HG03432 (cell line): Measurements from ENCODE around the gene RAPGEF4.

Experiments
- ATAC-seq: cut with Tn5 transposase; IDR thresholded peaks from one replicate; pipeline ENCODE4 v1.9.1; 2021; ENCODE audit warnings: mild to moderate bottlenecking, moderate library complexity; ENCODE audit not compliant: unreplicated experiment

Gene RAPGEF4

GRCh38 chr2:172993931-172994717 lies 258.5 kb downstream of the RAPGEF4 start:
- ATAC-seq, result no peak

GRCh38 chr2:172994864-172995263 lies 259.2 kb downstream of the RAPGEF4 start:
- no peak for ATAC-seq

- ATAC-seq, result no peak
Measured at GRCh38 chr2:172995323-172996244, 259.9 kb downstream of the RAPGEF4 start.

GRCh38 chr2:172996387-172996961 lies 260.8 kb downstream of the RAPGEF4 start:
- ATAC-seq, result no peak

- no peak for ATAC-seq
Measured at GRCh38 chr2:172997031-172997430, 261.4 kb downstream of the RAPGEF4 start.

GRCh38 chr2:172998547-172999272 lies 263.1 kb downstream of the RAPGEF4 start:
- ATAC-seq, result no peak

GRCh38 chr2:172999641-173000386 lies 264.2 kb downstream of the RAPGEF4 start:
- no peak for ATAC-seq

GRCh38 chr2:173001664-173002604 lies 266.3 kb downstream of the RAPGEF4 start:
- ATAC-seq, result no peak

- ATAC-seq, result no peak
Measured at GRCh38 chr2:173002751-173003541, 267.3 kb downstream of the RAPGEF4 start.

- ATAC-seq, result no peak
Measured at GRCh38 chr2:173008786-173009185, 273.1 kb downstream of the RAPGEF4 start.

GRCh38 chr2:173010233-173010632 lies 274.6 kb downstream of the RAPGEF4 start:
- no peak for ATAC-seq

- ATAC-seq, result no peak
Measured at GRCh38 chr2:173016451-173016850, 280.8 kb downstream of the RAPGEF4 start.

GRCh38 chr2:173017646-173018420 lies 282.2 kb downstream of the RAPGEF4 start:
- no peak for ATAC-seq

GRCh38 chr2:173019755-173020154 lies 284.1 kb downstream of the RAPGEF4 start:
- ATAC-seq, result no peak

- ATAC-seq, result no peak
Measured at GRCh38 chr2:173021939-173022371, 286.3 kb downstream of the RAPGEF4 start.

GRCh38 chr2:173023718-173024117 lies 288.1 kb downstream of the RAPGEF4 start:
- no peak for ATAC-seq

GRCh38 chr2:173026479-173026878 lies 290.8 kb downstream of the RAPGEF4 start:
- no peak for ATAC-seq
